ENCODE measurements around the gene DCPS. TPM values are rescaled to one million over a fixed set of nuclear protein-coding genes. Genes with fewer than 3 reads are reported as not detected.

The DCPS gene
- total RNA-seq, 1 donor from 2014 or later: 8.8 TPM

GRCh38 chr11:126288237-126288636, 15.6 kb upstream of the DCPS start:
- peaks cover 14% of the 10 kb centered on the region for H3K4me1 Mint-ChIP-seq
- H3K4me3 Mint-ChIP-seq: no peak overlapping the region
- H3K27ac Mint-ChIP-seq: no peak overlapping the region
- peaks cover 6% of the 10 kb centered on the region for H3K36me3 Mint-ChIP-seq
- H3K9me3 Mint-ChIP-seq: no peaks in the 10 kb centered on the region
- no peaks in the 10 kb centered on the region for H3K27me3 Mint-ChIP-seq (ENCODE audit: low read depth)
- no peak for DNase-seq (ENCODE audit: low spot score in 2 of 2, unreplicated experiment in 2 of 2)
- TF ChIP-seq CTCF (IDR thresholded peaks at IDR 0.05; ENCODE audit: unreplicated experiment): no peak

GRCh38 chr11:126290887-126291286, 13.0 kb upstream of the DCPS start:
- TF ChIP-seq CTCF (IDR thresholded peaks at IDR 0.05; ENCODE audit: unreplicated experiment): no peak
- DNase-seq (ENCODE audit: low spot score in 2 of 2, unreplicated experiment in 2 of 2): no peak
- Mint-ChIP-seq H3K4me1 (no peaks in the 10 kb centered on the region), H3K36me3 (peaks cover 17% of the 10 kb centered on the region), H3K9me3 (no peaks in the 10 kb centered on the region), H3K27me3 (ENCODE audit: low read depth) (no peaks in the 10 kb centered on the region), H3K27ac (no peak overlapping the region), H3K4me3 (no peak overlapping the region)

GRCh38 chr11:126293726-126294125, 10.1 kb upstream of the DCPS start:
- no peak for DNase-seq (ENCODE audit: low spot score in 2 of 2, unreplicated experiment in 2 of 2)
- H3K27me3 Mint-ChIP-seq (ENCODE audit: low read depth): no peaks in the 10 kb centered on the region
- no peak overlapping the region for H3K4me3 Mint-ChIP-seq
- H3K9me3 Mint-ChIP-seq: no peaks in the 10 kb centered on the region
- peaks cover 21% of the 10 kb centered on the region for H3K36me3 Mint-ChIP-seq
- TF ChIP-seq CTCF (IDR thresholded peaks at IDR 0.05; ENCODE audit: unreplicated experiment): no peak
- H3K4me1 Mint-ChIP-seq: no peaks in the 10 kb centered on the region
- H3K27ac Mint-ChIP-seq: no peak overlapping the region

- H3K4me3 Mint-ChIP-seq: no peak overlapping the region
- peaks cover 24% of the 10 kb centered on the region for H3K36me3 Mint-ChIP-seq
- H3K27me3 Mint-ChIP-seq (ENCODE audit: low read depth): no peaks in the 10 kb centered on the region
- no peaks in the 10 kb centered on the region for H3K4me1 Mint-ChIP-seq
- H3K9me3 Mint-ChIP-seq: no peaks in the 10 kb centered on the region
- TF ChIP-seq CTCF (IDR thresholded peaks at IDR 0.05; ENCODE audit: unreplicated experiment): no peak
- DNase-seq (ENCODE audit: low spot score in 2 of 2, unreplicated experiment in 2 of 2): no peak
- no peak overlapping the region for H3K27ac Mint-ChIP-seq
These were observed 6.9 kb upstream of the DCPS start for GRCh38 chr11:126297004-126297403.

GRCh38 chr11:126304457-126305075, 706 bp downstream of the DCPS start:
- H3K4me3 Mint-ChIP-seq: peak overlapping the region; percentile 89
- H3K4me1 Mint-ChIP-seq: peaks cover 25% of the 10 kb centered on the region
- peaks cover 4% of the 10 kb centered on the region for H3K36me3 Mint-ChIP-seq
- no peak for TF ChIP-seq CTCF (IDR thresholded peaks at IDR 0.05; ENCODE audit: unreplicated experiment)
- no peaks in the 10 kb centered on the region for H3K27me3 Mint-ChIP-seq (ENCODE audit: low read depth)
- no peak for DNase-seq (ENCODE audit: low spot score in 2 of 2, unreplicated experiment in 2 of 2)
- H3K27ac Mint-ChIP-seq: peak overlapping the region; percentile 97
- H3K9me3 Mint-ChIP-seq: no peaks in the 10 kb centered on the region

GRCh38 chr11:126305699-126306098, 1.8 kb downstream of the DCPS start:
- Mint-ChIP-seq H3K4me3 (no peak overlapping the region), H3K27ac (peak overlapping the region; percentile 51), H3K27me3 (ENCODE audit: low read depth) (no peaks in the 10 kb centered on the region)

More at GRCh38 chr11:126305699-126306098, 1.8 kb downstream of the DCPS start:
- DNase-seq (ENCODE audit: low spot score in 2 of 2, unreplicated experiment in 2 of 2): no peak
- Mint-ChIP-seq H3K36me3 (peaks cover 9% of the 10 kb centered on the region), H3K9me3 (no peaks in the 10 kb centered on the region), H3K4me1 (peaks cover 25% of the 10 kb centered on the region)
- no peak for TF ChIP-seq CTCF (IDR thresholded peaks at IDR 0.05; ENCODE audit: unreplicated experiment)

All from mesothelial cell of epicardium (in vitro differentiated cells).